HL-60 (cell line): ENCODE measurements around the gene SDCBP2.

Experiments used
- POLR2AphosphoS5 ChIP-seq: IDR thresholded peaks from 2 replicates; pipeline ENCODE4 v1.6.1; 2012; ENCODE audit warnings: low read depth
- TF ChIP-seq, protein P1 (sequence below): IDR thresholded peaks from one replicate; pipeline ENCODE4 v1.5.1; 2011; ENCODE audit warnings: low read length, control low read depth, inconsistent platforms; ENCODE audit not compliant: insufficient read depth

DNA sequence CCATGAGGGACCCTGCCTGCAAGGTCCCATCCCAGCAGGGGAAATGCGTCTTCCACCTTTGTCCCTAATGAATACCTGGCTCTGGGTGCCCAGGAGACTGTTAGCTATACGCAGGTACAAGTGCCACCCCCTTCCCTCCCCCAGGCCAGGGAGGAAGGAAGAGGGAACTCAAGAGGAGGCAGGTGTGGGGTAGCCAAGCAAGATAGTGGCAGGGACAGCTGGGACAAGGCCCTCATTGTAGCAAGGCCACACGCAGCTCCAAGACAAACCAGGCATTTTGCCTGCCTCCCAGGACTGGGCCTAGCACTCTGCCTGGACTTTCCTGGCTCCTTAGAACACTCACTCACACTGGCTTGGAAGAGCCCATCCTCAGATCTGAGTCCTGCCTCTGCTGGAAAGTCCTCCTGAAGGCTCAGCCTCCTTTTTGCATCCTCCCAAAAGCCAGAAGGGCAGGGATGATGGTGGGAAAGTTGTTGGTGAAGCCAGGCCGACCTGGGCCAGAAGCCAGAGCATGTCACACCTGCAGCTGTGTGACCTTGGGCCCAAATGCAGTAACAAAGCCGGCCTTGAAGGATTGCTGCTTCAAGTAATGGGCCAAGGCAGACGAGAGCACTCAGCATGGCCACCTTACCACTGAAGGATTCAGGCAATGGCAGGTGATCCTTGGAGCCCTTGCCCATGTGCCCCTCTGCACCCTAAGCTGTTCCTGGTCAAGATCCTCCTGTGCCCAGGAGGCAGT is 35.1 kb downstream of the SDCBP2 start:
- TF ChIP-seq, protein P1, sequence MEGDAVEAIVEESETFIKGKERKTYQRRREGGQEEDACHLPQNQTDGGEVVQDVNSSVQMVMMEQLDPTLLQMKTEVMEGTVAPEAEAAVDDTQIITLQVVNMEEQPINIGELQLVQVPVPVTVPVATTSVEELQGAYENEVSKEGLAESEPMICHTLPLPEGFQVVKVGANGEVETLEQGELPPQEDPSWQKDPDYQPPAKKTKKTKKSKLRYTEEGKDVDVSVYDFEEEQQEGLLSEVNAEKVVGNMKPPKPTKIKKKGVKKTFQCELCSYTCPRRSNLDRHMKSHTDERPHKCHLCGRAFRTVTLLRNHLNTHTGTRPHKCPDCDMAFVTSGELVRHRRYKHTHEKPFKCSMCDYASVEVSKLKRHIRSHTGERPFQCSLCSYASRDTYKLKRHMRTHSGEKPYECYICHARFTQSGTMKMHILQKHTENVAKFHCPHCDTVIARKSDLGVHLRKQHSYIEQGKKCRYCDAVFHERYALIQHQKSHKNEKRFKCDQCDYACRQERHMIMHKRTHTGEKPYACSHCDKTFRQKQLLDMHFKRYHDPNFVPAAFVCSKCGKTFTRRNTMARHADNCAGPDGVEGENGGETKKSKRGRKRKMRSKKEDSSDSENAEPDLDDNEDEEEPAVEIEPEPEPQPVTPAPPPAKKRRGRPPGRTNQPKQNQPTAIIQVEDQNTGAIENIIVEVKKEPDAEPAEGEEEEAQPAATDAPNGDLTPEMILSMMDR: no peak
- no peak for TF ChIP-seq POLR2AphosphoS5
